Measurements from ENCODE around the gene C19orf44.

GRCh38 chr19:16465239-16465638 lies 31.0 kb upstream of the C19orf44 start:
- TF ChIP-seq POLR2A (IDR thresholded peaks at IDR 0.05) (no peak), CTCF (IDR thresholded peaks at IDR 0.05) (no peak)
